Colonic mucosa (tissue), 4 donors: ENCODE results near the gene NDUFA3. TPM values are rescaled to one million over a fixed set of nuclear protein-coding genes. Genes with fewer than 3 reads are reported as not detected.

Experiments used
- DNase-seq: peaks from one replicate; pipeline ENCODE4 v3.0.0-alpha.2; 2020
- H3K27ac ChIP-seq: fragments of 200-600 bp; one replicate; pipeline ENCODE4 v1.8.0; 2021
- H3K27me3 ChIP-seq: fragments of 200-600 bp; one replicate; pipeline ENCODE4 v1.8.0; 2021
- H3K36me3 ChIP-seq: fragments of 200-600 bp; one replicate; pipeline ENCODE4 v1.8.0; 2021
- H3K4me1 ChIP-seq: fragments of 200-600 bp; one replicate; pipeline ENCODE4 v1.8.0; 2021; ENCODE audit warnings: mild to moderate bottlenecking
- H3K4me3 ChIP-seq: fragments of 200-600 bp; one replicate; pipeline ENCODE4 v1.8.0; 2021
- H3K9ac ChIP-seq, 2 donors: one replicate each; pipeline ENCODE4 v1.7.0; 2013; ENCODE audit warnings: control low read depth in 2 of 2, low read depth in 2 of 2, low read length in 2 of 2
- H3K9me3 ChIP-seq: fragments of 200-600 bp; one replicate; pipeline ENCODE4 v1.8.0; 2021
- intact Hi-C: fragments of 100-400 bp; cut with DNase I; formaldehyde crosslinking; loops from one replicate; pipeline ENCODE4 v1.14.1; 2022
- total RNA-seq, 2 donors: library from RNA; stranded (reverse); fragmentation: NEBNext Ultra II Directional in 1 of 2; extraction: Animal tissue kit (Norgen Biotek cat#: 25700) in 1 of 2; gene quantifications; one replicate each; pipeline ENCODE4 v1.2.1, GENCODE V29; 2021
- TF ChIP-seq, protein P1 (sequence below): fragments of 200-600 bp; IDR thresholded peaks from one replicate; pipeline ENCODE4 v1.8.0; 2022; ENCODE audit warnings: antibody characterized with exemption, mild to moderate bottlenecking
- donor health status: healthy.
- donor health status: DM: no; HTN: no; CAD: no.
- donor health status: DM: no; HTN: no; CAD: no.

The NDUFA3 gene
- total RNA-seq, 2 donors from 2014 or later = 138 to 188 TPM

DNA sequence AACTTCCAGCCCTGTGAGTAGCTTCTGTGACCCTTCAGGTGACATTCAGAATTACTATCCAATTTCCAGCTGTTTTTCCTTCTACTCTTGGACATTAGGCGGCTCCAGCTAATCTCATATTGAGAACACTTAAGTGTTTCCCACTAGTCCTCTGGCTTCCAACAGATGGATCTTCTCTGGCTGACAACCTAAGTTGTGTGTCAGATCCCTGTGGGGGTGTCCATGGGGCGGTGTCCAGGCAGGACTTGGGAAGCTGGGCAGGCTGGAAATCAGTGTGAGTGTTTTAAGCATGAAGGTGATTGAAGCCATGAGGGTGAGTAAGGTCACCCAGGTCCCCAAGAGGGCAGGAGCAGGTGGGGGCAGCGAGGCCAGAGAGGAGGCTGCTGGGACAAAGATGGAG lies 45.0 kb downstream of the NDUFA3 start:
- no peak for DNase-seq
- H3K36me3 ChIP-seq = peaks cover 46% of the 10 kb centered on the region
- H3K27ac ChIP-seq = no peak overlapping the region

DNA sequence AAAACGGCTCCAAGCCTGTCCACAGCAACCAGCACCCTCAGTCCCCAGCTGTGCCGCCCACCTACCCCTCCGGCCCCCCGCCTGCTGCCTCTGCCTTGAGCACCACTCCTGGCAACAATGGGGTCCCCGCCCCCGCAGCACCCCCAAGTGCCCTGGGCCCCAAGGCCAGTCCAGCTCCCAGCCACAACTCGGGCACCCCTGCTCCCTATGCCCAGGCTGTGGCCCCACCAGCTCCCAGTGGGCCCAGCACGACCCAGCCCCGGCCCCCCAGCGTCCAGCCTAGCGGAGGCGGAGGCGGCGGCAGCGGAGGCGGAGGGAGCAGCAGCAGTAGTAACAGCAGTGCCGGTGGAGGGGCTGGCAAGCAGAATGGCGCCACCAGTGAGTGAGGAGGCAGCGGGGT lies 45.5 kb downstream of the NDUFA3 start:
- no peaks in the 10 kb centered on the region for H3K4me1 ChIP-seq
- no peaks in the 10 kb centered on the region for H3K9me3 ChIP-seq
- no peak for DNase-seq
- H3K4me3 ChIP-seq = no peak overlapping the region
- H3K36me3 ChIP-seq = peaks cover 43% of the 10 kb centered on the region
- TF ChIP-seq, protein P1, sequence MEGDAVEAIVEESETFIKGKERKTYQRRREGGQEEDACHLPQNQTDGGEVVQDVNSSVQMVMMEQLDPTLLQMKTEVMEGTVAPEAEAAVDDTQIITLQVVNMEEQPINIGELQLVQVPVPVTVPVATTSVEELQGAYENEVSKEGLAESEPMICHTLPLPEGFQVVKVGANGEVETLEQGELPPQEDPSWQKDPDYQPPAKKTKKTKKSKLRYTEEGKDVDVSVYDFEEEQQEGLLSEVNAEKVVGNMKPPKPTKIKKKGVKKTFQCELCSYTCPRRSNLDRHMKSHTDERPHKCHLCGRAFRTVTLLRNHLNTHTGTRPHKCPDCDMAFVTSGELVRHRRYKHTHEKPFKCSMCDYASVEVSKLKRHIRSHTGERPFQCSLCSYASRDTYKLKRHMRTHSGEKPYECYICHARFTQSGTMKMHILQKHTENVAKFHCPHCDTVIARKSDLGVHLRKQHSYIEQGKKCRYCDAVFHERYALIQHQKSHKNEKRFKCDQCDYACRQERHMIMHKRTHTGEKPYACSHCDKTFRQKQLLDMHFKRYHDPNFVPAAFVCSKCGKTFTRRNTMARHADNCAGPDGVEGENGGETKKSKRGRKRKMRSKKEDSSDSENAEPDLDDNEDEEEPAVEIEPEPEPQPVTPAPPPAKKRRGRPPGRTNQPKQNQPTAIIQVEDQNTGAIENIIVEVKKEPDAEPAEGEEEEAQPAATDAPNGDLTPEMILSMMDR = no peak
- no peak overlapping the region for H3K27ac ChIP-seq
- no peak overlapping the region for H3K9ac ChIP-seq
- H3K27me3 ChIP-seq = no peaks in the 10 kb centered on the region
- intact Hi-C loops = no loop called here

More for the DNA sequence above, 45.0 kb downstream of the NDUFA3 start:
- Histone ChIP-seq H3K4me3 (no peak overlapping the region), H3K27me3 (no peaks in the 10 kb centered on the region), H3K4me1 (no peaks in the 10 kb centered on the region), H3K9me3 (no peaks in the 10 kb centered on the region), H3K9ac (no peak overlapping the region)
- TF ChIP-seq, protein P1 = no peak
- intact Hi-C loops = no loop called here

DNA sequence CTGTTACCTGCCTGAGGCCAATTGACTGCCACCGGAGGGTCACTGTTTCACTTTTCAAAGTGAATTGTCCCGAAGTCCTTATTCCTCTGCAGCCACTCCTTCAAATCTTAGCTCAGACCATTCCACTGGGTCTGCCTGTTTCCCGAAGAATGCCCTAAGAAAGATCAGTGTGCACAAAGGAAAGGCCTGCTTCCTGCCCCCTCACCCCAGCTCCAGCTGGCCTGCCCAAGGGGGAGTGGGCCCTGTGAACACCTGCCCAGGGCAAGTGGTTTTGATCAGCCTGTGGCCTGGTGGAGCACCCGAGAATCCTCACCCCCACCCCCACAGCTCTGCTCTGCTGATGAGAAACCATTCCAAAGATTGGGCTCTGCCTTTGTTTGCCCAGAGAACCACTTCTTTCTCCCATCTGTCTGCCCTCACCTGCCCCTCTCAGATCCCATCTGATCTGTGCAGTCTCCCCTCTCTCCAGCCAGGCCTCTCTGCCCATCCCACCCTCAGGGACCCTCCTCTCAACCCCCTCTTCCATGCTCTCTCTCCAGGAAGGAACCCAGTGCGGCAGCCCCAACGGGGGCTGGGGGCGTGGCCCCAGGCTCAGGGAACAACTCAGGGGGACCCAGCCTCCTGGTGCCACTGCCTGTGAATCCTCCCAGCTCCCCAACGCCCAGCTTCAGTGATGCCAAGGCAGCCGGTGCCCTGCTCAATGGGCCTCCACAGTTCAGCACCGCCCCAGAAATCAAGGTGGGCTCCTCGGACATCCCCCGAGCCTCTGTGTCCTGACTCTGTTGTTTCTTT lies 46.6 kb downstream of the NDUFA3 start:
- Histone ChIP-seq H3K27ac (no peak overlapping the region), H3K4me3 (no peak overlapping the region), H3K9me3 (no peaks in the 10 kb centered on the region), H3K4me1 (no peaks in the 10 kb centered on the region), H3K9ac (no peak overlapping the region), H3K27me3 (no peaks in the 10 kb centered on the region), H3K36me3 (peaks cover 37% of the 10 kb centered on the region)
- intact Hi-C loops = no loop called here
- TF ChIP-seq, protein P1 = no peak
- no peak for DNase-seq

DNA sequence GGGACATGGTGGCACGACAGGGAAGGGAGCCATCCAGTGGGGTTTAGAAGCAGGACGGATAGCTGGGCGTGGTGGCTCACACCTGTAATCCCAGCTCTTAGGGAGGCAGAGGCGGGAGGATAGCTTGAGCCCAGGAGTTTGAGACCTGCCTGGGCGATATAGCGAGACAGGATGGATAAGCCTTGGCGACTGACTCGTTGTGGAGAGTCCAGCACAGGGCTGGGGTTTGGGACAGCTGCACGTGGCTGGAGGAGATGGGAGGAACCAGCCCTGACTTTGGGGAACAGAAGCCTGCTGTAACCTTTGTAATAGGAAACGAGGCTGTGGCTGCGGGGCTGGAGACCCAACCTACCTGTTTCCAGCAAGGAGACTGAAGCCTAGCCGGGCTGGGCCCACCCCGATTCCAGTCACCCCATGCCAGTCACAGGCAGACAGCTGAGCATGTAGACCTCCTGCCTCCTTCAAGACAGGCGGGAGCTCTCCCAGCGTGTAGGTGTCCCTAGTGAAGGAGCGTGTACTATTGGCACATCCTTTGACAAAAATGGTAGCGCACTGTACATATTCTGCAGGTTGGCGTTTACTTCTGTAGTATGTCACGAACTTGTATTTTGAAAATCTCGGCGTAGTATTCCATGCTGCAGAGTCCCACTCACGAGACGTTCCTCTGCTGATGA lies 48.8 kb downstream of the NDUFA3 start:
- no peak overlapping the region for H3K9ac ChIP-seq
- intact Hi-C loops = no loop called here

DNA sequence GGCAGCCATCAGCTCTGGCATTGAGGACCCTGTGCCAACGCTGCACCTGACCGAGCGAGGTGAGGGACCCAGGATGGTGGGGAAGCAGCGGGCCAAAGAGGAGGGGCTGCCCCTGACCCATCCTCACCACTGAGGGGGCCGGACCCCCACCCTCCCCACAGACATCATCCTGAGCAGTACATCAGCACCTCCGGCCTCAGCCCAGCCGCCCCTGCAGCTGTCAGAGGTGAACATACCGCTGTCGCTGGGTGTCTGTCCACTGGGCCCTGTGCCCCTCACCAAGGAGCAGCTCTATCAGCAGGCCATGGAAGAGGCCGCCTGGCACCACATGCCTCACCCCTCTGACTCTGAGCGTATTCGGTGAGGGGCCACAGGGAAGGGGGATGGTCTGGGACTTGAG lies 49.6 kb downstream of the NDUFA3 start:
- no peaks in the 10 kb centered on the region for H3K27me3 ChIP-seq
- H3K4me3 ChIP-seq = no peak overlapping the region
- no peaks in the 10 kb centered on the region for H3K9me3 ChIP-seq
- TF ChIP-seq, protein P1 = no peak
- intact Hi-C loops = no loop called here
- H3K27ac ChIP-seq = no peak overlapping the region
- no peak overlapping the region for H3K9ac ChIP-seq
- DNase-seq = no peak
- peaks cover 41% of the 10 kb centered on the region for H3K36me3 ChIP-seq
- no peaks in the 10 kb centered on the region for H3K4me1 ChIP-seq

More for the DNA sequence above, 48.8 kb downstream of the NDUFA3 start:
- Histone ChIP-seq H3K4me3 (no peak overlapping the region), H3K9me3 (no peaks in the 10 kb centered on the region), H3K4me1 (no peaks in the 10 kb centered on the region), H3K27me3 (no peaks in the 10 kb centered on the region), H3K36me3 (peaks cover 38% of the 10 kb centered on the region), H3K27ac (no peak overlapping the region)
- TF ChIP-seq, protein P1 = no peak
- DNase-seq = no peak
